Skeletal muscle satellite cell (primary cell): ENCODE measurements around the gene AGPAT2.
A peak's percentile ranks its signal among the peaks of the same experiment; 100 is the strongest.

Source experiments
- H3K27me3 ChIP-seq: 2 replicates; pipeline ENCODE4 v1.7.0; 2013; ENCODE audit warnings: low read length; ENCODE audit not compliant: control insufficient read depth, insufficient read depth
- H3K36me3 ChIP-seq: 2 replicates; pipeline ENCODE4 v1.7.0; 2013; ENCODE audit warnings: mild to moderate bottlenecking, control low read depth, low read length; ENCODE audit not compliant: insufficient read depth
- H3K4me1 ChIP-seq: 2 replicates; pipeline ENCODE4 v1.7.0; 2013; ENCODE audit warnings: low read length; ENCODE audit not compliant: control insufficient read depth, insufficient read depth
- H3K4me2 ChIP-seq: 2 replicates; pipeline ENCODE4 v1.7.0; 2013; ENCODE audit warnings: mild to moderate bottlenecking, low read length
- H3K4me3 ChIP-seq: 2 replicates; pipeline ENCODE4 v1.7.0; 2013; ENCODE audit warnings: low read length
- H3K9ac ChIP-seq: 2 replicates; pipeline ENCODE4 v1.7.0; 2013; ENCODE audit warnings: mild to moderate bottlenecking, low read depth, low read length, moderate library complexity
- H3K9me3 ChIP-seq: replicated peaks from 2 replicates; pipeline ENCODE4 v1.7.0; 2013; ENCODE audit warnings: mild to moderate bottlenecking, control low read depth, low read length

Gene AGPAT2

DNA sequence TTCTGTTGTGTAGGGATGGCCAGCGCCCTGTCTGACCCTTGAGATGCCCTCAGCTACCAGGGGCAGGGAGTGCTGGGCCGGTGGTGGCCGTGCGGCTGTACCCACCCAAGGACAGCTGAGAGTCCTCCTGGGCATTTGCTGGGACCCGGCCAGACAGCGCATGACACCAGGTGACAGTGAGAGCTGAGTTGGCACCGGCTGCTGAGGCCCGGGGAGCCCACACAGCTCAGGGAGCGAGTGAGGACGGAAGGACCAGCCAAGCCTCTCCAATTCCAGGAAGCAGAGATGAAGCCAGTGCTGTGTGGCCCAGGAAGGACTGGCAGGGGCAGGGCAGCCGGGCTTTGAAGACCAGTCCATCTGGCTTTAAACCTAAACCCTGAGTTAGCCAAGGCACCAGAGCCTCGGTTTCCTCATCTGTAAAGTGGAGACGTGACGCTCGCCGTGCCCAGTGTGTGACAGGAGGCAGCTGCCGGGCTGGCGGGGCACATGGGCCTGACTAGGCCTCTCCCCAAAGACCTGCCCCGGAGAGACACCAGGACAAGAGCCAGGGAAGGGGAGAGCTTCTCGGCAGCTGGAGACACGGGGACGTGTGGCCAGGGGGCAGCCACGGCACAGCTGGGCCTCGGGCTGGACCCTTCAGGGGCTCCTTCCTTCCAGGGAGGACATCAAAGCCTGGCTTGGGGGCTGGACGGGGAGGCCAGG lies 3.0 kb upstream of the AGPAT2 start:
- Histone ChIP-seq H3K36me3 (no peaks in the 10 kb centered on the region), H3K4me1 (peaks cover 16% of the 10 kb centered on the region), H3K4me2 (no peak overlapping the region), H3K9me3 (no peaks in the 10 kb centered on the region), H3K27me3 (peaks cover under 1% of the 10 kb centered on the region), H3K4me3 (no peak overlapping the region), H3K9ac (no peak overlapping the region)

DNA sequence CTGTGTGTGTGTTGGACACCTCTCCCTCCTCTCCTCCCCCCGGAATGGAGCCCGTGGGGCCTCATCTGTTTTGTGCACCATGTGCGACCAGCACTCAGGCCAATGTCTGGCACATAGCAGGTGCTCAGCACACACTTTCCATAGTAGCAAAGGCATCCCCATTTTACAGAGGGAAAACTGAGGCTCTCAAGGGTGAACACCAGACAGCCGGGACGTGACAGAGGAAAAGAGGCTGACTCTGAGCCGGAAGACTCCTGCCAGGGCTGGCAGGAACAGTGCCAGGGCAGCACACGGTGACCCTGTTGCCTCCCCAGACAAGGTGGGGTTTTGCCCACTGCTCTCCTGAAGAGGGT lies 1.8 kb upstream of the AGPAT2 start:
- Histone ChIP-seq H3K4me1 (peaks cover 20% of the 10 kb centered on the region), H3K4me2 (no peak overlapping the region), H3K4me3 (no peak overlapping the region), H3K9me3 (no peaks in the 10 kb centered on the region), H3K27me3 (no peaks in the 10 kb centered on the region), H3K9ac (no peak overlapping the region), H3K36me3 (no peaks in the 10 kb centered on the region)

DNA sequence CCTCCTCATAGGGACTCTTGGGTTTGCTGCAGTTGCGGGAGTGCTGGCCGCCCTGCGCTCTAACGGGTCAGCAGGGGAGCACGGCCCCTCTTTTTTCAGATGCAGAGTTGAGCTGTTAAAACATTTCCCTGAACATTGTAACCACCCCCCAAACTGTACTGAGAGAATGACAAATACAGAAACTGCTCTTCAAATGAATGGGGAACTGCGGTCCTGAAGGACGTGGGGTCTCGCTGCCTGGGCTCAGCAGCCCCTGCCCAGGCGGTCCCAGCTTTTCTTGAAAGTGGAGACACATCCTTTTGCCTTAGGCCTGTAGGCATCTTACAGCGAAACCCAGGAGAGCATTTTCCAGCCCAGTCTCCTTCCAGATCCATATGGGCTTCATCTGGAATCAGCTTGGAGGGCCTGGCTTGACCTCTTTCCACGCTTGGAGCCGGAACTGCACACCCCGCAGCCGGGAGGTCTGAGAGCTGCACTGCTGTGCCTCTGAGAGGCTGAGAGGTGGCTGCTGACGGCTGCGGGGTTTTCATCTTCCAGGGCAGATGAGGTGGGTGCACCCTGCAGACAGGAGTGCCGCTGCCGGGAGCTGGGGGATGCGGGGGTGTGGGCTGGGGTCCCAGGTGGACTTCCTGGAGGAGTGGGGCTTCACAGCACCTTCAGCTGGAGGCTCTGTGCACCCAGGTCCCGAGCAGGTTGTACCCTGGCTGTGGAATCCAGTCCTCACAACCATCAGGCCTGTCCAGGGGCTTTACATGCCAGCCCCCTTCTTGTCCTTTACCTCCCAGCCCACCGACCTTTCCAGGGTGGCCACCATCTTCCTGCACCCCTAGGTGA lies 1.2 kb upstream of the AGPAT2 start:
- Histone ChIP-seq H3K4me2 (no peak overlapping the region), H3K4me3 (no peak overlapping the region), H3K9me3 (no peaks in the 10 kb centered on the region), H3K9ac (no peak overlapping the region), H3K27me3 (no peaks in the 10 kb centered on the region), H3K36me3 (no peaks in the 10 kb centered on the region), H3K4me1 (peaks cover 15% of the 10 kb centered on the region)

DNA sequence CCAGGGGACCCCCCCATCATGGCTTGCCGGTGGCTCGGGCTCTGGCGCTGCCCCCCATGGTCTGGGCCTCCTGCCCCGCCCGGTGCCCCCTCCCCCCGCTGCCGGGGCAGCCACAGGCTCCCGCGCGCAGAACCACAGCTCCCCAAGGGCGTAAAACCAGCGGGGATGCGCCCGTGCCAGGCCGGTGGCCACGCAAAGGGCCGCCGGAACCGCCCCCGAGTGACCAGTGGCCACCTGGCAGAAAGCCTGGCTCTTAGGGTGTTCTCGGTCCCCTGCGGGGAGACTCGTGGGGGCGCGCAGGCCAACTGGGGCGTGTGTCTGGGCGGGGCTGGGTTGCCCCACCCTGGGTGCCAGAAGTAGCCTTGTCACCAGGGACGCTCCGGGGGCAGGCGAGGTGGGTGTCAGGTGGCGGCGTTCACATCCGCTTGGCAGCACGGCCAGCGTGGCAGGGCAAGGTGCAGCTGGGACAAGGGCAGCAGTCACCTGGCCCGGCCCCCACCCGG lies 515 bp upstream of the AGPAT2 start:
- no peaks in the 10 kb centered on the region for H3K36me3 ChIP-seq
- no peak overlapping the region for H3K4me2 ChIP-seq
- no peaks in the 10 kb centered on the region for H3K27me3 ChIP-seq
- H3K9ac ChIP-seq = no peak overlapping the region
- H3K4me1 ChIP-seq = peaks cover 14% of the 10 kb centered on the region
- no peaks in the 10 kb centered on the region for H3K9me3 ChIP-seq
- H3K4me3 ChIP-seq = no peak overlapping the region

DNA sequence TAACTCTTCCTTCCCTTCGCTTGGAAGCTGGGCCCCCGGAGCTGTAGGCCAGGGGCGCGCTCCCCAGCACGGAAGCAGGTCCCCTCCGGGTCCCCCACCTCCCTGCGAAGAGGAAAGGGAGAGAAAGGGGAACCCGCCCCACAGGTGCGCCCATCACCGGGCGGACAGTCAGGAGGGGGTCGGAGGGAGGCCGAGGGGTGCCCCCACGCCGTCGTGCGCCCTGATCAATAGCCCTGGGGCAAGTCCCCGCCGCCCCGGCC lies 793 bp downstream of the AGPAT2 start:
- Histone ChIP-seq H3K9ac (peak overlapping the region; percentile 86), H3K4me3 (peak overlapping the region; percentile 94), H3K4me2 (peak overlapping the region; percentile 99), H3K27me3 (no peaks in the 10 kb centered on the region), H3K4me1 (peaks cover 14% of the 10 kb centered on the region), H3K9me3 (no peaks in the 10 kb centered on the region), H3K36me3 (no peaks in the 10 kb centered on the region)

DNA sequence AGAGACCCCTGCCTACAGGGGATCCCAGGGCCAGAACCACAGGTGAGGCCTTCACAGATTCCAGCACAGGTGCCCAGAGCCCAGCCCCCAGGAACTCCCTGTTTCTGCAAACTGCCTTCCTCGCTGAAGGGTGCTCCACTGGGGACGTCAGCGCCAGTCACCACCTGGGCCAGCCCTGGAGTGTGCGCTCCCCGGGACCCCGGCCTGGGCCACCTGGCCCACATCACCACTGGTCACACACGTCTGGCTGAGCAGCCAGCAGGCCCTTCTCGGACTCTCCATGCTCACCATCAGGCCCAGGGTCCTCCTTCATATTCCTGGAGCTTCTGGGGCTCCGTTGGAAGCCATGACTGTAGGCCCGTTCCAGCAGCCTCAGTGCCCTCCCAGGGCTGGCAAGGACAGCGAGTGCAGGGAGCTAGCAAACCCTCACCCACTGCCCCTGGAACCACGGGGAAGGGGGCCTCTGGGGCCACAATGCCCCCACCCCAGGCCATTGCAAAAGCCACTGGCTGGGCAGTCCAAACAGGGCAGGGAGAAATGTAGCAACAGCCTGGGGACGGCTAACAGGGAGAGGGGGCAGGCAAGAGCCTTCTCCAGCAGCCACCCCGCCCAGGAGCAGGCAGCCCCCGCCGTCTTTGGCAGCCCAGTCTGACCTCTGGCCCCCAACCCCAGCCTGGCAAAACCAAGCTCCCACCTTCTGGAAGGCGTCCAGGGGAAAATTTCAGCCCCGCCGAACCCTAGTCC lies 1.3 kb downstream of the AGPAT2 start:
- Histone ChIP-seq H3K4me1 (peaks cover 14% of the 10 kb centered on the region), H3K27me3 (no peaks in the 10 kb centered on the region), H3K4me3 (peak overlapping the region; percentile 94), H3K9ac (peak overlapping the region; percentile 86), H3K4me2 (peak overlapping the region; percentile 99), H3K9me3 (no peaks in the 10 kb centered on the region), H3K36me3 (no peaks in the 10 kb centered on the region)

DNA sequence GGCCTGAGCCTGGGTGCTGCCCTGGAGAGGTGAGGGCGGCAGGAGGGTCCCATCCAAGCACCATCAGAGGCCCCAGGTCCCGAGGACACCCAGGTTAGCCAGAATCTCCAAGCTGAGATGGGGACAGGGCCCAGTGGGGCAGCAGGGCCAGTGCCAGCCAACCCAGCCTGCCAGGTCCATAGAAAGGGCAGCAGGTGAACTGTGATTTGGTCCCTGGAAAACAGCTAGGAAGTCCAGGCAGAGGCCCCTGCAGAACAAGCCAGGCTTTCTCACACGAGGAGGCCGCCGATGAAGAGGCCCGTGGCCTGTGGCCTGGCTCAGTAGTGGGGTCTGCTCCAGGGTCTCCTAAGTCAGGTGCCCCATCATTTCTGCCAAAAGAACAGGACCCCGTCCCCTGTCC lies 2.0 kb downstream of the AGPAT2 start:
- Histone ChIP-seq H3K9me3 (no peaks in the 10 kb centered on the region), H3K36me3 (no peaks in the 10 kb centered on the region), H3K9ac (peak overlapping the region; percentile 86), H3K4me3 (no peak overlapping the region), H3K4me2 (peak overlapping the region; percentile 99), H3K4me1 (peaks cover 14% of the 10 kb centered on the region), H3K27me3 (no peaks in the 10 kb centered on the region)

DNA sequence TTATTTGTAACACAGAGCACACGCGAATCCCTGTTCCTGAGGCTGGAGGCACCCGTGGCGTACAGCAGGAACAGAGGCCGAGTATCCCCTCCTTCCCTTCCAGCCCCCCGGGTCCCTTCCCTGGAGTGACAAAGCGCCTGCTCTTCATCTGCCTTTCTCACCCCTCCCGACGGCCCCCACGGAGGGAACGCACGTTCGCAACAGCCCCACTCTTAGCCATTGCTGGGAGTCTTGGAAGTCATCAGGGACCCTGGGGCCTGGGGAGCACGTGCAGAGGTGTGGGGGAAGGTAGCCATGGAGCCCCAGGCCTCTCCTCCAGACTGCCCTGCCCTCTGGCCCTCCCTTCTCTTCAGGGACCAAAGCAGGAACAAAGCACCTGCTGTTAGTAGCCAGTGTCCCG lies 2.5 kb downstream of the AGPAT2 start:
- Histone ChIP-seq H3K9me3 (no peaks in the 10 kb centered on the region), H3K36me3 (no peaks in the 10 kb centered on the region), H3K4me1 (peaks cover 14% of the 10 kb centered on the region), H3K4me3 (no peak overlapping the region), H3K9ac (no peak overlapping the region), H3K27me3 (no peaks in the 10 kb centered on the region), H3K4me2 (no peak overlapping the region)

DNA sequence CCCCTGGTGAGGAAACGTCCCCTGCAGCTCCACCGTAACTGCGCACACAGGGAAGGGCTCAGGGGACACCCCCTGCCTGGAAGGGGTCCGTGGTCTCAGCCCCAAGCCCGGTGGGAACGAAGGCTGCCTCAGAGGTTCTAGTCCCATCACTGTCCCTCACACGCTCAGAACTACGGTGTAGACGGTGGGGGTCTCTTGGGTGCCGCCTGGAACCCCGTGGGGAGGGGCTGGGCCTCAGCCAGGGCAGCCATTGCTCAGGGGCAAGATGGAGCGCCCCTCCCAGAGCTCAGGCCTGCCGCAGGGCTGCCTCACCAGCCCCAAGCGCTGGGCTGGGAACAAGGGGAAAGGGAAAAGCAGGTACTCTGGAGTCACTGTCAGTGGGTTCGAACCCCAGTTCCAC lies 2.9 kb downstream of the AGPAT2 start:
- Histone ChIP-seq H3K9ac (no peak overlapping the region), H3K9me3 (no peaks in the 10 kb centered on the region), H3K4me2 (no peak overlapping the region), H3K4me3 (no peak overlapping the region), H3K27me3 (no peaks in the 10 kb centered on the region), H3K36me3 (no peaks in the 10 kb centered on the region), H3K4me1 (peaks cover 14% of the 10 kb centered on the region)

DNA sequence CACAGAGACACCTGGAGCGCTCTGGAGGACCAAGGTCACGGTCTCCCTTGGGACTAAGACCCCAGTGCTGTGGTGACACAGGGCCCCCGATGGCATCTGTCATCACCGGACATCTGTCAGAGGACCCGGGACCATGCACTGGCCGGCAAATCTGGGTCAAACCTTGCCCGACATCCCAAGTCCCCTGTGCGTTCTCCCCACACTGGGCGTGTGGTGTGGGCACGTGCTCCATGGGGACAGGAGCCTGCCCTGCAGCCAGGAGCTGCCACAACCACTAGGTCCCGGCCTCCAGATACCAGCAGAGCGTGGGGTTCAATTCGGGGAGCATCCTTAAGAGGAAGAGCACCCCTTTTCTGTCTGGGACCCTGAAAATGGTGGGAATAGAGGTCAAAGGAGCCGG lies 3.5 kb downstream of the AGPAT2 start:
- Histone ChIP-seq H3K4me3 (no peak overlapping the region), H3K27me3 (no peaks in the 10 kb centered on the region), H3K4me1 (peaks cover 14% of the 10 kb centered on the region), H3K36me3 (no peaks in the 10 kb centered on the region), H3K4me2 (no peak overlapping the region), H3K9me3 (no peaks in the 10 kb centered on the region), H3K9ac (no peak overlapping the region)

DNA sequence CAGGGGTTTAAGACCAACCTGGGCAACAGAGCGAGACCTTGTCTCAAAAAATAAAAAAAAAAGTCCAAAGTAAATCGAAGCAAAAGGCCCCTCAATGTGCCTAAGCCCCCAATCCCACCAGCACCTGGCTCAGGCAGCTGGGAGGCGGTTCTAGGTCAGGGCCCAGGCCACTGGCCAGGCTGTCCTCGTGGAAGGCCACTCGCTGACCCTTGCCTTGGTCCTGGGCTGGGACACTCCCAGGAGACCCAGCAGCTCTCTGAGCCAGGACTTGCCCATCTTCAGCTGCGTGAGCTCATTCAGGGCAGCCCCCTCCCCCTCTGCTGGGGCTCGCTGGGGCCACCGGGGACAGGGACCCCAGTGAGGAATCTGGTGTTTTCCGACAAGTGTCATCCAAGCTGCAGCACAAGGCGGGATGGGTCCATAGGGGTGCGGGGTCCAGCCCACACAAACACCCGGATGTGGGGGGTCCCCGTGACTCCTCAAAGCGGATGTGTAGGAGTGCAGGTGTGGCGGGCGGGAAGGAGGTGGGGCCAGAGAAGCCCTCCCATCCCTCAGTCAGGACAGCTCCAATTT lies 4.0 kb downstream of the AGPAT2 start:
- Histone ChIP-seq H3K4me2 (no peak overlapping the region), H3K4me3 (no peak overlapping the region), H3K27me3 (no peaks in the 10 kb centered on the region), H3K36me3 (no peaks in the 10 kb centered on the region), H3K9me3 (no peaks in the 10 kb centered on the region), H3K4me1 (peaks cover 14% of the 10 kb centered on the region), H3K9ac (no peak overlapping the region)
